Activated T-cell treated with anti-CD3 and anti-CD28 coated beads, Interleukin-2, amount 50 U/mL, for 1 hour (primary cell): ENCODE results near the gene KDM5C.

ENCODE experiments used
- DNase-seq: peaks from one replicate; pipeline ENCODE4 v3.0.0-alpha.2; 2020

The KDM5C gene

GRCh38 chrX:53224860-53225797, at the start of gene KDM5C:
Gene KDM5C (minus strand): TSS chrX:53225207. CDS start chrX:53224889, 318 bp downstream.
- DNase-seq = peak; percentile 88

GRCh38 chrX:53272808-53273337, 47.9 kb upstream of the KDM5C start:
- no peak for DNase-seq

GRCh38 chrX:53269536-53270107, 44.6 kb upstream of the KDM5C start:
- no peak for DNase-seq

GRCh38 chrX:53268173-53268572, 43.2 kb upstream of the KDM5C start:
- no peak for DNase-seq

GRCh38 chrX:53266914-53267313, 41.9 kb upstream of the KDM5C start:
- DNase-seq = no peak

GRCh38 chrX:53265771-53266574, 41.0 kb upstream of the KDM5C start:
- DNase-seq = no peak

GRCh38 chrX:53263597-53264094, 38.6 kb upstream of the KDM5C start:
- no peak for DNase-seq

- no peak for DNase-seq
Measured at GRCh38 chrX:53262918-53263394, 37.9 kb upstream of the KDM5C start.

GRCh38 chrX:53262189-53262917, 37.3 kb upstream of the KDM5C start:
- no peak for DNase-seq

- no peak for DNase-seq
Measured at GRCh38 chrX:53261355-53261972, 36.5 kb upstream of the KDM5C start.

GRCh38 chrX:53260836-53261235, 35.8 kb upstream of the KDM5C start:
- no peak for DNase-seq

- DNase-seq = no peak
Measured at GRCh38 chrX:53257670-53258423, 32.8 kb upstream of the KDM5C start.

GRCh38 chrX:53257166-53257565, 32.2 kb upstream of the KDM5C start:
- no peak for DNase-seq

- DNase-seq = no peak
Measured at GRCh38 chrX:53256446-53257041, 31.5 kb upstream of the KDM5C start.

GRCh38 chrX:53255738-53256191, 30.8 kb upstream of the KDM5C start:
- no peak for DNase-seq

GRCh38 chrX:53254570-53255461, 29.8 kb upstream of the KDM5C start:
- no peak for DNase-seq

GRCh38 chrX:53253293-53254020, 28.4 kb upstream of the KDM5C start:
- DNase-seq = no peak

GRCh38 chrX:53251307-53251706, 26.3 kb upstream of the KDM5C start:
- no peak for DNase-seq

- no peak for DNase-seq
Measured at GRCh38 chrX:53250556-53250955, 25.5 kb upstream of the KDM5C start.
